DMS79 treated with DMSO at 0.1 percent for 48 hours (cell line): ENCODE results near the gene MLN.

Source experiments
- DNase-seq: peaks from one replicate; lab custom pipeline; 2025; lab: John Stamatoyannopoulos, UW

MLN gene

GRCh38 chr6:33752646-33753015 lies 51.2 kb downstream of the MLN start:
- DNase-seq, result no peak

DNA sequence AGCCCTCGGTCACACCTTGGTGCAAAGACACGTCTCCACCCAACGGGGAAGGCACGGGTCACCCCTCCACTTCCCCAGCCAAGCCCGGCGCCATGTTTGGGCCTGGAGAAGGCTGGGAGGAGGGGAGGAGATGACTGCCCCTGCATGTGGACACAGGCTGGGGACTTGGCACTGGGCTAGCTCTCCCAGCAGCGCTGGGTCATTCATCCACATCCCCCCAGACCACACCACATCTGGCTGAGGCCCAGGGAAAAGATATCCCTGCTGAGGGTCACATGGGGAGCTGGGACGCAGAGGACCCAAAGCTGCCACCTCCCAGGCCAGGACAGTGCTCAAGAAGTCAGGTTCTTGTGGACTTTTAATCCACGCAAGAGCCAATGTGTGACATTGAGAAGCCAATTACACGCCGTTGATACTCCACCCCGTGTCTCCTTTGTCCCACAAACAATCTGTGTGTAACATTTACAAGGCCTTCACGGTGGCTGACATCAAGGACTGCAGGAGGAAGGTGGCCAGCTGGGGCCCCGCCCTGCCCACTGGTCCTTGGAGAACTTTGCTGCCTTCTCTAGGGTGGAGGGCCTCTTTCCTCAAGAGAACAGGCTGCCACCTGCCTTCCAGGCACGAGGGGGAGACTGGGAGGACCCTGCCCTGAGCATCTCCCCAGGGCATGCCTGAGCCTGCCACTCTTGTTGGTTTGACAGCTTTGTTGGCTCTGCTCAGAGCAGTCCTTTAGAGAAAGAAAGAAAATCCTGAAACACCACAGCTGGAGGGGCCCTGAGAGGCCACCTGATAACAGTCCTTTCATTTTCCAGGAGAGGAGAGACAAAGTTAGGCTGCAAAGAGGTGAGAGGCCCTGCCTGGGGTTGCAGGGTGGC lies 51.8 kb downstream of the MLN start:
- peak; percentile 97 for DNase-seq

GRCh38 chr6:33750244-33750991 lies 53.4 kb downstream of the MLN start:
- DNase-seq, result no peak

GRCh38 chr6:33749401-33749800 lies 54.4 kb downstream of the MLN start:
- DNase-seq, result no peak

DNA sequence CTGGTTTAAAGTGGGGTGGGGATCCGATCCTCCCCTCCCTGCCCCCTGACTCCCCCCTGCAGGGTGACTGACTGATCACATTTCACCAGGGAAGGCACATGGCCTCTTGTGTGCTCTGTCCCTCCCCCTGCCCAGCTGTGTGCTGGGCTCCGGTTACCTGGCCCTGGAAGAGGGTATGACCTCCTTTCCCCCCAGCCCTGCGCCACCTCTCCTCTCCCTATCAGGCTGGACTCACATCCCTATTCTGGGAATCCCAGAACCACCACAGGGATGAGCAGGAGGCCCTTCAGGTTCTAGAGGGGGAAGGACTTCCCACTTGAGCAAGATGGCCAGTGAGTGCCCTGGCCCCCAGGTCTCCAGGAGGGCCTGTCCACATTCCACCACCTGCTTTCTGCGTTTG lies 55.0 kb downstream of the MLN start:
- DNase-seq, result no peak

- DNase-seq, result no peak
Measured at GRCh38 chr6:33747823-33748222, 56.0 kb downstream of the MLN start.

GRCh38 chr6:33746651-33747100 lies 57.1 kb downstream of the MLN start, which contains the start of gene IP6K3:
Gene IP6K3, minus strand, starts transcription at chr6:33746905. Its CDS starts 11,429 bp downstream, at chr6:33735476.
- DNase-seq, result no peak

DNA sequence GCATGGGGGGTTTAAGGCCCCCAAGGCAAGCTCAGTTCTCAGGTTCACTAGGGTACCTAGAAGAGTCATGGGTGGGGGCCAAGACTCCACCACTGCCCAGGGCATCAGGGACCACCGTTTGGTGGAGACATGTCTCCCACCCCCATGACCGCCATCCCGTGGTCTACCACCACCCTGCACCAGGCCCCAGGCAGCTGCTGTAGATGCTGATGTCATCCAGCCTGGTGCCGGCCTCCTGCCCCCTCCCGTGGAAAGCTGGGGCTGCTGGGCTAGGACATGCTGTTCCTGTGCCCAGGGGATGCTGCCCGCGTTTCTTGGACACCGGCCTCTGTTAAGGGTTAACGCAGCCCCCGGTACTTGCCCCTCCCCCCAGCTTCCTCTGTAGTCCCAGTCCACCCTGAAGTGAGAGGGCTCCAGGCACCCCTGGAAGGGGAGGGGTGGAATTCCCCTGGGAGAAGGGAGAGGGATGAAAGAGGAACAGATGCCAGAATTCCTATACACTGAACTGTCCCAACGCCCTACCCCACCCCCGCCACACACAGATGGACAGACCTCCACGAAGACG lies 57.7 kb downstream of the MLN start:
- no peak for DNase-seq

- no peak for DNase-seq
Measured at GRCh38 chr6:33745548-33745947, 58.3 kb downstream of the MLN start.

DNA sequence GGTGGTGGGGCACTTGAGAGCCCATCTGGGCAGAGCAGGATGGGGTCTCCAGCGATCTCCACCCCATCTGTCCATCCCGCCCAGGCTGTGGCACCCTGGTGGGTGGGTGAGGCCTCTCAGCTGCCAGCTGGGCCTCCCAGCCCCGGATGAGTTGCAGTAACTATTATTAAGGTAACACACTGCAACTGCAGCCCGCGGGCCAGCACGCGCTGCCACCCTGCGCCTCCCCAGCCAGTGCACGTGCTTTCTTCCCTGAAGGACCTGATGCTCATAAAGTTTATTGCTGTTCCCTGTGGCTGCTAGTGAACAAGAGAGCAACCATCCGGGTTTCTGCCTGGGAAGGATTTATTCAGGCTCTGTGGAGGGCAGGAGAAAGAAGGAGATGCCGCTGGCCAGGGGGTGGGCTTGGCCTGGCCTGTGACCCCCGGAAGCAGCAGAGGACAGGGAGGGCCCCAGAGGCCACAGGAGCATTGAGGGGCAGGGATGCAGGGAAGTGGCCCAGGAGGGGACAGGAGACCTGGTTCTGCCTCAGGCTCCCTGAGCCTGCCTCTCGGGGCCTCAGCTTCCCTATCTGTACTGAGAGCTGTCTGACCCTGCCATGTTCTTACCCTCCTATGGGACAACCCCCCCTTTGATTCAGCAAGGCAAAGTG lies 58.8 kb downstream of the MLN start:
- DNase-seq, result peak; percentile 85
